Stimulated activated CD4-positive, alpha-beta T cell treated with anti-CD3 and anti-CD28 coated beads, Interleukin-4, amount 100 ng/mL, for 1 hour (primary cell): ENCODE results near the gene GOLPH3L.
"Not testable (repeated sequence)": the region's sequence is repeated elsewhere in the genome, so short reads cannot be mapped to it uniquely, and the experiment has no call there.

Experiments
- DNase-seq: peaks from one replicate; pipeline ENCODE4 v3.0.0-alpha.2; 2020

GOLPH3L gene

DNA sequence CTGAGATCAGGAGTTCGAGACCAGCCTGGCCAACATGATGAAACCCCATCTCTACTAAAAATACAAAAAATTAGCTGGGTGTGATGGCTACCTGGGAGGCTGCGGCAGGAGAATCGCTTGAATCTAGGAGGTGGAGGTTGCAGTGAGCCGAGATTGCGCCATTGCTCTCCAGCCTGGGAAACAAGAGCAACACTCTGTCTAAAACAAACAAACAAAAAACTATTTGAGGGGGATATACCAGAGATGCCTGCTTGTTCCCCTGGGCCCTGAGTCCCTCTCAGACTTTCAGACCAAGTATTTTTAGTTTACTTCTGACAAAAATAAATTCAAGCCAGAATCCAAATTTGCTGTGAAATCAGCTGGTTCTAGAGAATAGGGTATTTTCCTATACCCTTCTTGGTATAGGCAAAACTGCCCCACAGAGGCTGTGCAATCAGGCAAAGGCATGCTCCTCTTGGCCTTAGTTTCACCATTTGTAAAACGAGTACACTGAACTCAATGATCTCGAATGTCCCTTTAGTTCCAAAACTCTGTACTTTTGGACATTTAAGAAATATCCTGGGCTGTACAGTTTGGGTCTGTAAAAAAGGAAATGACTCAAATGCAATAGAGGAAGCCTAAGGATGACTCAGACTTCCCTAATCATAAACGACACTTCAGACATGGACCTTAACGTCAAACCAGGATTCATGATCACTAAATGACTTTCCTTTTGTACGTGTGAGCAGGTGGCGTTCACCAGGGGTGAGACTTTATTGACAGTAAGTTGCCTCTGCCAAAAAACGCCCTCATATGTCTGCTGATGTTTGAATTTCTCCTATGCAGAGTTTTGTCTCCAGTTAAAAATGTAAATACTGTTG is 83.7 kb downstream of the GOLPH3L start:
- peak; percentile 44 for DNase-seq

DNA sequence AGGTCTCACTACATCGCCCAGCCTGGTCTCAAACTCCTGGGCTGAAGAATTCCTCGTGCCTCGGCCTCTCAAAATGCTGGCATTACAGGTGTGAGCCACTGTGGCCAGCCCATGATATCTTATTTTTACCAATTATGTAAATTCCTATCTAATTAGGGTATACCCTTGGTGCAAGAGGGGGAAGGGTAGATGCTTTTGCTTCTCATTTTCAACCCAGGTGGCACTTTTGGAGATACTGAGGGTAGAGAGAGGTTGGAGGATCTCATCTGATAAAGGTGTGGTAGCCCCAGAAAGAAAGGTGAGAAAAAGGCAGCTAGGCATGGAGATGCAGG is 85.0 kb downstream of the GOLPH3L start:
- no peak for DNase-seq

DNA sequence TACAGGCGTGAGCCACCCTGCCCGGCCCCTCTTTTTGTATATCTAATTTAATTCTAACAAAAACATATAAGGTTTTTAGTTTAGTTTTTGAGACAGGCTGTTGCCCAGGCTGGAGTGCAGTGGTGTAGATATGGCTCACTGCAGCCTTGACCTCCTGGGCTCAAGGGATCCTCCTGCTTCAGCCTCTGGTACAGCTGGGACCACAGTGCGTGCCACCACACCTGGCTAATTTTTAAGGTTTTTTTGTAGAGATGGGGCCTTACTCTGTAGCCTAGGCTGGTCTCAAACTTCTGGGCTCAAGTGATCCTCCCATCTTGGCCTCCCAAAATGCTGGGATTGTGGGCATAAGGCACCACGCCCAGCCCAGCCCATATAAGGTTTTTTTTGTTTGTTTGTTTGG is 86.4 kb downstream of the GOLPH3L start:
- no peak for DNase-seq

DNA sequence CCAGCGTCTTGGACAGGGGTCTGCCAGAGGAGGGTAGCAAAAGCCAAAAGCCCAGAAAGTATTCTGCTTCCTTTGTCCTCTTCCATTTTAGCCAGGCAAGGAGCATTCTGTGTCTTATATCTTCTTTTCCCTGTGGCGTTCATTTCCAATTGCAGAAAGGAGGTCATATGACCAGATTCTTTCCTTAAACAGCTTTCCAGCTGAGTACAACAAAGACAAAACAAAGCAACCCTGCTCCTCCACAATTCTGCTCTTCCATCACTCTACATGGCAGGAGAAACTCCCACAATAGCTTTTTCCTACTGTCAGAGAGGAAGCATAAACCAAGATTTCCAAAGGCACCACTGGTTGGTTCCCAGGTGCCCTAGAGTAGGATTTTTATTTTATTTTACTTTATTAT is 87.2 kb downstream of the GOLPH3L start:
- no peak for DNase-seq

DNA sequence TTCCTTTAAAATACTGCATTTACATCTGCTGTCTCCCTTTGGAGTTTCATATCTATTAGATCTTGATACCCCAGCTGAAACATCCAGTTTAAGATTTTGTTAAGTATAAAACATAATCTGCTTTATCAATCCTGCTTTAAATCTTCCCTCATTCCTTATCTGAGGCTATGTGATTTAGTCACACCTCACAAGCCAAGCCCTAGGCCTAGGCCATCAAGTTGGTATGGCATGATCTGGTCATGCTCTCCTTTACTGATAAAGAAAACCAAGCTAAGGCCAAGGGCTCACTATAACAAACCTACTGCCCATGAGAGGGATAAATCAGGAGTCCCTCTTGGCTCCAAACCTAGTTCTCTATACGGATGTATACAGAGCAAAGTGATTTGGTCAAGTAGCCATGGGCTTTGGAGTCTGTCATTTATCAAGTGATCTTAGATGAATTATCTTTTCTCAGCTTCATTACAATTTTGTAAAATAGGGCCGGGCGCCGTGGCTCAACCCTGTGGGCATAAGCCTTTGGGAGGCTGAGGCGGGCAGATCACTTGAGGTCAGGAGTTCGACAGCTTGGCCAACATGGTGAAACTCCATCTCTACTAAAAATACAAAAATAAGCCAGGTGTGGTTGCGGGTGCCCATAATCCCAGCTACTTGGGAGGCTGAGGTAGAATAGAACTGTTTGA is 90.4 kb downstream of the GOLPH3L start:
- no peak for DNase-seq

DNA sequence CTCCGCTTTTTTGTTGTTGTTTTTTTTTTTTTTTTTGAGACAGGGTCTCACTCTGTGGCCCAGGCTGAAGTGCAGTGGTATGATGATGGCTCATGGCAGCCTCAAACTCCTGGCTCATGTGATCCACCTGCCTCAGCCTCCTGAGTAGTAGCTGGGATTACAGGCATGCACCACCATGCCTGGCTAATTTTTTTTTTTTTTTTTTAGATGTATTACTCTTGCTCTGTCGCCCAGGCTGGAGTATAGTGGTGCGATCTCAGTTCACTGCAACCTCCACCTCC is 91.6 kb downstream of the GOLPH3L start:
- not testable (repeated sequence) for DNase-seq

DNA sequence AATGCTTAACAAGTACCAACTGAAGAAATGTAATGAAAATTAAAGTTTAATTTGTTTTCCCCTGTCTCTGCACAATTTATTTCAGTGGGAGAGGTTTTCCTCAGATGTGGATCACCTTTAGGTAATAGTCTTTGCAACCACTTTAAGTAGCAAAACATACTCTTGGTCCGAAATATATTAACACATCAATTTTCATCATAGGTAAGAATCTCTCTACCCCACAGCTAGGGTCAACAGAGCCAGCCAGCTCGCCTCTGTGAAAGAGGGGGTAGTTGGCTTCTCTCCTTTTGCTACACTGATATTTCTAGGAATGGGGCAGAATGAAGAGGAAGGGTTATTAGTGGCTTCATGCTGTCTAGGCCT is 92.7 kb downstream of the GOLPH3L start:
- no peak for DNase-seq

DNA sequence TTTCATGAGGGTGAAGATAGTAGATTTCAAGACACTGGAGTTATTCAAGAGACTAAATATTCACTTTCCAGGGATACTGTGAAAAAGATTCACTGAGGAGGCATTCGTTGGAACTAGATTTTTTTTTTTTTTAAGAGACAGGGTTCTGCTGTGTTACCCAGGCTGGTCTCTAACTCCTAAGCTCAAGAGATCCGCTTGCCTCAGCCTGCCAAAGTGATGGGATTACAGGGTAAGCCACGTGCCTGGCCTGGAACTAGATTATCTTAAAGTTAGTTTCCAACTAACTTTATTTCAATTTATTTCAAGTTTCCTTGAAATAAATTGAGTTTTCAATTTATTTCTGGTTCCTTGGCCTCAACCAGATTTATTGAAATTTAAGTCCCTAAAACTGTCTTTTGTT is 93.2 kb downstream of the GOLPH3L start:
- no peak for DNase-seq

DNA sequence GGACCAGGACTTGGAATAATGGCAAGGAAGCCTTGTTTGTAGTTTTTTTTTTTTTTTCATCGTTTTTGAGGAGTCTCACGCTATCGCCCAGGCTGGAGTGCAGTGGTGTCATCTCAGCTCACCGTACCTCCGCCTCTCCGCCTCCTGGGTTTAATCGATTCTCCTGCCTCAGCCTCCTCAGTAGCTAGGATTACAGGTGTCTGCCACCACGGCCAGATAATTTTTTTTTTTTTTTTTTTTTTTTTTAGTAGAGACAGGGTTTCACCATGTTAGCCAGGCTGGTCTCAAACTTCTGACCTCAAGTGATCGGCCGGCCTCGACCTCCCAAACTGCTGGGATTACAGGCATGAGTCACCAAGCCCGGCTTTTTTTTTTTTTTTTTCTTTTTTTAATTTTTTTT is 94.6 kb downstream of the GOLPH3L start:
- DNase-seq = not testable (repeated sequence)

DNA sequence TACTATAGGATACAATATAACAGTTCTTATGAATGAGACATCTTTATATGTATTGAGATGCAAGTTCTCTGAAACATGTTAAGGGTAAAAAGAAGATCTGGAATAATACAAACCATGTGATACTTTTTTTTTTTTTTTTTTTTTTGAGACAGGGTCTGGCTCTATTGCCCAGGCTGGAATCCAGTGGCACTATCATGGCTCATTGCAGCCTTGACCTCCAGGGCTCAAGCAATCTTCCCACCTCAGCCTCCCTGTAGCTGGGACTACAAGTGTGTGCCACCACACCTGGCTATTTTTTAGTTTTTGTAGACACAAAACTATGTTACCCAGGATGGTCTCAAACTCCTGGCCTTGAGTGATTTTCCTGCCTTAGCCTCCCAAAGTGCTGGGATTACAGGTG is 95.4 kb downstream of the GOLPH3L start:
- DNase-seq = no peak

DNA sequence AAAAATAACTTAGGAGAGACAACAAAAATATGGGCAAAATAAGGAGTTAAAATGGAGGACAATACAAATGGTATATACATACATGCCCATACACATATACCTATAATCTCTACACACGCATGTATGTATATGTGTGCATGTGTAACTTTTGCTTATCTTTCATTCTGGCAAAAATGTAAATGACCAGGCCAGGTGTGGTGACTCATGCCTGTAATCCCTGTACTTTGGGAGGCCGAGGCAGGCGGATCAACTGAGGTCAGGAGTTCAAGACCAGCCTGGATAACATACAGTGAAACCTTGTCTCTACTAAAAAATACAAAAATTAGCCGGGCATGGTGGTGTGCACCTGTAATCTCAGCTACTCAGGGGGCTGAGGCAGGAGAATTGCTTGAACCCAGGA is 98.6 kb downstream of the GOLPH3L start:
- not testable (repeated sequence) for DNase-seq

DNA sequence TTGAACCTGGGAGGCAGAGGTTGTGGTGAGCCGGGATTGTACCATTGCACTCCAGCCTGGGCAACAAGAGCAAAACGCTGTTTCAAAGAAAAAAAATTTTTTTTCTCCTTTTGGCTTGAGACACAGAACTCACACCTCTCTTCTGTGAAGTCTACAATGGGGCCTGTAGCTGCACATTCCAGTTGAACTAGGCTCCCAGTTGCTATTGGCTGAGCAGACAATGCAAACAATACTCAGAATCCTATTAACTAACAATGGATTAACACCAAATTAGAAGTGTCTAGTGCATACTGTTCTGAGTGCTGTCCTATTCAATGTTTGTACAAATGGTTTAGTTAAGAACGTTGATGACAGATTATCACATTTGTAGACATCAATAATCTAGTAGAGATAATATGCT is 100.0 kb downstream of the GOLPH3L start:
- DNase-seq = no peak
